ENCODE data around the gene TRIM38.

DNA sequence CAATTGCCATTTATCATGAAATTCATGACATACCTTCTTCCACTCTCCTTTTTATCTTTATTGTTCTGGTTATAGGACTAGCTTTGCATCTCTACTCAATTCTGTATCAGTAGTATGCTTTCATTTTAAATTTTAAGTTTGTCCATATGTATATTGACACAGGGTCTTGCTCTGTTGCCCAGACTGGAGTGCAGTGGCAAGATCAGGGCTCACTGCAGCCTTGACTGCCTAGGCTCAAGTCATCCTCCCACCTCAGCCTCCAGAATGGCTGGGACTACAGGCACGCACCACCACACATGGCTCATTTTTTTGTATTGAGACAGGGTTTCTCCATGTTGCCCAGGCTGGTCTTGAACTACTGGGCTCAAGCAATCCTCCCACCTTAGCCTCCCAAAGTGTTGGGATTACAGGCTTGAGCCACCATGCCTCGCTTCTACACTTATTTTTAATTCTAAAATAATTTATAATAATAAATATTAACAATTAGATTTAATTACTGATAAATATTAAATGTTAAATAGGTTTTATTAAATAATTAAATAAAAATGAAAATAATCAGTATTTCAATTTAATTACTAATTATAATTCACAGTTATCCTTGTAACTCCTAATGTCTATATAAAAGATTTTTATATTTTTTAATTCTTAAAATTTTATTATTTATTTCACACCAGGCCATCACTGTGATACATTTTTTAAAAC lies 27.7 kb downstream of the TRIM38 start:
- TF ChIP-seq, protein P1, sequence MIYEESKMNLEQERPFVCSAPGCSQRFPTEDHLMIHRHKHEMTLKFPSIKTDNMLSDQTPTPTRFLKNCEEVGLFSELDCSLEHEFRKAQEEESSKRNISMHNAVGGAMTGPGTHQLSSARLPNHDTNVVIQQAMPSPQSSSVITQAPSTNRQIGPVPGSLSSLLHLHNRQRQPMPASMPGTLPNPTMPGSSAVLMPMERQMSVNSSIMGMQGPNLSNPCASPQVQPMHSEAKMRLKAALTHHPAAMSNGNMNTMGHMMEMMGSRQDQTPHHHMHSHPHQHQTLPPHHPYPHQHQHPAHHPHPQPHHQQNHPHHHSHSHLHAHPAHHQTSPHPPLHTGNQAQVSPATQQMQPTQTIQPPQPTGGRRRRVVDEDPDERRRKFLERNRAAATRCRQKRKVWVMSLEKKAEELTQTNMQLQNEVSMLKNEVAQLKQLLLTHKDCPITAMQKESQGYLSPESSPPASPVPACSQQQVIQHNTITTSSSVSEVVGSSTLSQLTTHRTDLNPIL (CRISPR knock-in tag; IDR thresholded peaks at IDR 0.05; ENCODE audit: low read depth): no peak
- TF ChIP-seq TCF4 (CRISPR knock-in tag; IDR thresholded peaks at IDR 0.05; ENCODE audit: borderline replicate concordance): no peak

Data from SK-N-SH treated with all-trans-retinoic acid at 6 μM for 48 hours (cell line).